K562 (cell line): ENCODE results near the gene FITM2. TPM values are rescaled to one million over a fixed set of nuclear protein-coding genes. Genes with fewer than 3 reads are reported as not detected.

Experiments used
- AFF4 ChIP-seq: sonication (generic); formaldehyde crosslinking; IDR thresholded peaks from 2 replicates; pipeline ENCODE4 v1.8.0; 2023; ENCODE audit warnings: mild to moderate bottlenecking, missing genetic modification reagents
- CHD2 ChIP-seq: IDR thresholded peaks from 2 replicates; pipeline ENCODE4 v1.6.1; 2011; ENCODE audit warnings: low read depth, low read length
- DNMT1 ChIP-seq: fragments of 450-650 bp; IDR thresholded peaks from 2 replicates; pipeline ENCODE4 v1.6.1; 2016; ENCODE audit warnings: antibody characterized with exemption, mild to moderate bottlenecking
- GTF2B ChIP-seq: IDR thresholded peaks from 2 replicates; pipeline ENCODE4 v1.6.1; 2011; ENCODE audit not compliant: insufficient read length; ENCODE audit errors: extremely low read depth
- GTF2E2 ChIP-seq: fragments of 200-800 bp; sonication (Bioruptor generic); IDR thresholded peaks from 2 replicates; pipeline ENCODE4 v1.6.1; 2016; ENCODE audit warnings: missing genetic modification characterization, missing compliant biosample characterization
- HDAC1 ChIP-seq, 2 experiments: fragments of 450-650 bp; IDR thresholded peaks; 2 replicates each; pipeline ENCODE4 v1.6.1; 2016 to 2017; ENCODE audit warnings: inconsistent platforms in 1 of 2, mild to moderate bottlenecking in 1 of 2, moderate library complexity in 1 of 2
- MCM2 ChIP-seq: fragments of 450-650 bp; IDR thresholded peaks from 2 replicates; pipeline ENCODE4 v1.6.1; 2017; ENCODE audit warnings: low read depth, mild to moderate bottlenecking
- NONO ChIP-seq, 2 experiments: fragments of 200-400 bp in 1 of 2; fragments of 450-650 bp in 1 of 2; formaldehyde crosslinking in 1 of 2; IDR thresholded peaks; 2 replicates each; pipeline ENCODE4 v1.6.1; 2017; ENCODE audit warnings: low read depth in 2 of 2, mild to moderate bottlenecking in 2 of 2, moderate library complexity in 2 of 2, low read length in 1 of 2
- OTX1 ChIP-seq: fragments of 450-650 bp; formaldehyde crosslinking; IDR thresholded peaks from 2 replicates; pipeline ENCODE4 v1.4.0; 2022; ENCODE audit warnings: mild to moderate bottlenecking
- SMAD4 ChIP-seq: fragments of 250-450 bp; sonication (Bioruptor Pico); conservative IDR thresholded peaks from 2 replicates; pipeline ENCODE4 v1.8.0; 2021; ENCODE audit warnings: inconsistent platforms, mild to moderate bottlenecking, moderate library complexity
- SOX6 ChIP-seq: fragments of 450-650 bp; IDR thresholded peaks from 2 replicates; pipeline ENCODE4 v1.6.1; 2014; ENCODE audit warnings: mild to moderate bottlenecking
- SRSF7 ChIP-seq: fragments of 200-400 bp; formaldehyde crosslinking; optimal IDR thresholded peaks from 2 replicates; pipeline ENCODE3; 2017; ENCODE audit warnings: mild to moderate bottlenecking, low read depth, low read length
- ZNF12 ChIP-seq: sonication (generic); formaldehyde crosslinking; IDR thresholded peaks from 2 replicates; pipeline ENCODE4 v1.4.0; 2020; ENCODE audit warnings: mild to moderate bottlenecking, missing genetic modification reagents
- polyA plus RNA-seq, 8 experiments: library from polyadenylated mRNA; depleted of rRNA in 4 of 8; stranded (reverse) in 5 of 8; unstranded in 3 of 8; fragments of >200 nt; fragmentation: Nextera tagmentation in 2 of 8; fragmentation: Illumina TruSeq in 1 of 8; extraction: Ambion mirVana in 2 of 8; extraction: Trizol in 1 of 8; gene quantifications; 2 replicates each; pipeline versions ENCODE4 v1.2.1 to v1.2.3, GENCODE V29; 2011 to 2014; ENCODE audit warnings: inconsistent platforms in 1 of 8, missing spikeins in 1 of 8
- total RNA-seq, 7 experiments: library from RNA; depleted of rRNA in 6 of 7; stranded (reverse); fragments of >200 nt in 6 of 7; fragmentation: Illumina TruSeq in 2 of 7; extraction: Trizol in 2 of 7; gene quantifications; 2 replicates each; pipeline versions ENCODE4 v1.2.1 to v1.2.3, GENCODE V29; 2011 to 2021; ENCODE audit warnings: low replicate concordance in 1 of 7
- TF ChIP-seq, protein P1 (sequence below): conservative IDR thresholded peaks from 2 replicates; pipeline ENCODE4 v1.6.1; 2011; ENCODE audit warnings: low read depth, mild to moderate bottlenecking, low read length; ENCODE audit not compliant: control insufficient read depth
- TF ChIP-seq, protein P2 (sequence below): fragments of 450-650 bp; IDR thresholded peaks from 2 replicates; pipeline ENCODE4 v1.7.0; 2016; ENCODE audit warnings: borderline replicate concordance
- TF ChIP-seq, protein P3 (sequence below): fragments of 450-650 bp; formaldehyde crosslinking; IDR thresholded peaks from 2 replicates; pipeline ENCODE4 v1.4.0; 2022; ENCODE audit warnings: mild to moderate bottlenecking, moderate library complexity

The FITM2 gene
- total and polyA plus RNA-seq, 9 of the 15 experiments (the other 6 are each of a cell fraction or from before 2014, with no cell fraction given), result 0.64 to 2.8 (median 1.8) TPM

GRCh38 chr20:44310664-44311639 lies at the start of gene FITM2 (continued):
- TF ChIP-seq ZNF12 (CRISPR knock-in tag) (no peak), SRSF7 (no peak), SMAD4 (CRISPR knock-in tag) (no peak), OTX1 (CRISPR knock-in tag) (no peak), MCM2 (no peak), HDAC1 (IDR thresholded peaks at IDR 0.05) (peak in 1 of 2 experiments; percentile 78; a peak in 2 of 4 replicates), NONO (IDR thresholded peaks at IDR 0.05; ENCODE audit: low read depth in 2 of 2, low read length in 1 of 2) (no peak), AFF4 (CRISPR knock-in tag) (no peak), SOX6 (no peak; the same call in 1 of the 2 replicates), CHD2 (no peak), GTF2E2 (tag) (no peak), GTF2B (no peak), DNMT1 (no peak)
- TF ChIP-seq, protein P1, sequence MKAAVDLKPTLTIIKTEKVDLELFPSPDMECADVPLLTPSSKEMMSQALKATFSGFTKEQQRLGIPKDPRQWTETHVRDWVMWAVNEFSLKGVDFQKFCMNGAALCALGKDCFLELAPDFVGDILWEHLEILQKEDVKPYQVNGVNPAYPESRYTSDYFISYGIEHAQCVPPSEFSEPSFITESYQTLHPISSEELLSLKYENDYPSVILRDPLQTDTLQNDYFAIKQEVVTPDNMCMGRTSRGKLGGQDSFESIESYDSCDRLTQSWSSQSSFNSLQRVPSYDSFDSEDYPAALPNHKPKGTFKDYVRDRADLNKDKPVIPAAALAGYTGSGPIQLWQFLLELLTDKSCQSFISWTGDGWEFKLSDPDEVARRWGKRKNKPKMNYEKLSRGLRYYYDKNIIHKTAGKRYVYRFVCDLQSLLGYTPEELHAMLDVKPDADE, result 0 out of 2 replicates have a peak, but pooled peaks have one; percentile 32
- TF ChIP-seq, protein P2, sequence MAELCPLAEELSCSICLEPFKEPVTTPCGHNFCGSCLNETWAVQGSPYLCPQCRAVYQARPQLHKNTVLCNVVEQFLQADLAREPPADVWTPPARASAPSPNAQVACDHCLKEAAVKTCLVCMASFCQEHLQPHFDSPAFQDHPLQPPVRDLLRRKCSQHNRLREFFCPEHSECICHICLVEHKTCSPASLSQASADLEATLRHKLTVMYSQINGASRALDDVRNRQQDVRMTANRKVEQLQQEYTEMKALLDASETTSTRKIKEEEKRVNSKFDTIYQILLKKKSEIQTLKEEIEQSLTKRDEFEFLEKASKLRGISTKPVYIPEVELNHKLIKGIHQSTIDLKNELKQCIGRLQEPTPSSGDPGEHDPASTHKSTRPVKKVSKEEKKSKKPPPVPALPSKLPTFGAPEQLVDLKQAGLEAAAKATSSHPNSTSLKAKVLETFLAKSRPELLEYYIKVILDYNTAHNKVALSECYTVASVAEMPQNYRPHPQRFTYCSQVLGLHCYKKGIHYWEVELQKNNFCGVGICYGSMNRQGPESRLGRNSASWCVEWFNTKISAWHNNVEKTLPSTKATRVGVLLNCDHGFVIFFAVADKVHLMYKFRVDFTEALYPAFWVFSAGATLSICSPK, result no peak
- TF ChIP-seq, protein P3, sequence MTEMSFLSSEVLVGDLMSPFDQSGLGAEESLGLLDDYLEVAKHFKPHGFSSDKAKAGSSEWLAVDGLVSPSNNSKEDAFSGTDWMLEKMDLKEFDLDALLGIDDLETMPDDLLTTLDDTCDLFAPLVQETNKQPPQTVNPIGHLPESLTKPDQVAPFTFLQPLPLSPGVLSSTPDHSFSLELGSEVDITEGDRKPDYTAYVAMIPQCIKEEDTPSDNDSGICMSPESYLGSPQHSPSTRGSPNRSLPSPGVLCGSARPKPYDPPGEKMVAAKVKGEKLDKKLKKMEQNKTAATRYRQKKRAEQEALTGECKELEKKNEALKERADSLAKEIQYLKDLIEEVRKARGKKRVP (CRISPR knock-in tag), result no peak
